Measurements from ENCODE around the gene CELF2. TPM values are rescaled to one million over a fixed set of nuclear protein-coding genes. Genes with fewer than 3 reads are reported as not detected.

CELF2 gene
- total RNA-seq, 4 donors from 2014 or later, result 120 to 185 (median 154) TPM

GRCh38 chr10:11377267-11377666 lies 359.6 kb downstream of the CELF2 start:
- TF ChIP-seq, protein P1, sequence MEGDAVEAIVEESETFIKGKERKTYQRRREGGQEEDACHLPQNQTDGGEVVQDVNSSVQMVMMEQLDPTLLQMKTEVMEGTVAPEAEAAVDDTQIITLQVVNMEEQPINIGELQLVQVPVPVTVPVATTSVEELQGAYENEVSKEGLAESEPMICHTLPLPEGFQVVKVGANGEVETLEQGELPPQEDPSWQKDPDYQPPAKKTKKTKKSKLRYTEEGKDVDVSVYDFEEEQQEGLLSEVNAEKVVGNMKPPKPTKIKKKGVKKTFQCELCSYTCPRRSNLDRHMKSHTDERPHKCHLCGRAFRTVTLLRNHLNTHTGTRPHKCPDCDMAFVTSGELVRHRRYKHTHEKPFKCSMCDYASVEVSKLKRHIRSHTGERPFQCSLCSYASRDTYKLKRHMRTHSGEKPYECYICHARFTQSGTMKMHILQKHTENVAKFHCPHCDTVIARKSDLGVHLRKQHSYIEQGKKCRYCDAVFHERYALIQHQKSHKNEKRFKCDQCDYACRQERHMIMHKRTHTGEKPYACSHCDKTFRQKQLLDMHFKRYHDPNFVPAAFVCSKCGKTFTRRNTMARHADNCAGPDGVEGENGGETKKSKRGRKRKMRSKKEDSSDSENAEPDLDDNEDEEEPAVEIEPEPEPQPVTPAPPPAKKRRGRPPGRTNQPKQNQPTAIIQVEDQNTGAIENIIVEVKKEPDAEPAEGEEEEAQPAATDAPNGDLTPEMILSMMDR (IDR thresholded peaks at IDR 0.05; ENCODE audit: low read depth), result no peak

DNA sequence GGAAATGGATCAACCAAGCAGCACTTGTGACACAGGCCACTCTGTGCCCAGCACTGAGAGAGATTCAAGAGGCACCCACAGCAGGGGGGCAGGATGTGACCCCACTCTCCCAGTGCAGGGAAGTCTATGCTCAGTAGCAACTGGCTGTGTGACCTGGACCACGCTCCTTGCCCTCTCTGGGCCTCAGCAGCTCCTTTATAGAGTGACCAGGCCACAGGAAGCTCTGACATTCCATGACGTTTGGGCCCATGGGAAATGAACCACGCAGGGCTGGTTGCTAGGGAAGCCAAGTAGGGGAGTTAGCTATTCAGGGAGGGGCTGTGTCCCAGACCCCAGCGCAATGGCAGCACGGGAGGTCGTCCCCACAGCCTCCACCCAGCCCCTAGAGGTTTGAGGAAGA lies 361.2 kb downstream of the CELF2 start:
- TF ChIP-seq, protein P1 (IDR thresholded peaks at IDR 0.05; ENCODE audit: low read depth), result no peak

- TF ChIP-seq, protein P1 (IDR thresholded peaks at IDR 0.05; ENCODE audit: low read depth), result no peak
These were observed 362.1 kb downstream of the CELF2 start for GRCh38 chr10:11379771-11380170.

GRCh38 chr10:11381023-11381422 lies 363.4 kb downstream of the CELF2 start:
- TF ChIP-seq, protein P1 (IDR thresholded peaks at IDR 0.05; ENCODE audit: low read depth), result no peak

DNA sequence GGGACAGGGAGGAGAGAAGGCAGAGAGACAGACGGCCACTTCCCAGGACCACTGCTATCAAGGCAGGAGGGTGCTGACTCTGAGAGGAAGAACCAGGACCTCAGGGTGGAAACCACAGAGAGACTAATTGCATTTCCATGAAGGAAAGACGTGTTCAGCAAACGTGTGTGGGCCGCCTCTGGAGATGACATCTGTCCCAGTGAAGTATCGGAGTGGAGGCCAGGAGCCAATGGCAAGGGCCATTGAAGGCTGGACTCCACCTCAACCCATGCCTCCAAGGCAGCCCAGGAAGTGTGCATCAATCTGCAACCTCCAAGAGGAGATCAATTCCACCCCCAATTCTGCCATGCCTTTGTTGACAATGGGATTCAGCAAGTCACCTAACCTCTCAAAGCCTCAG lies 363.8 kb downstream of the CELF2 start:
- TF ChIP-seq, protein P1 (IDR thresholded peaks at IDR 0.05; ENCODE audit: low read depth), result no peak

DNA sequence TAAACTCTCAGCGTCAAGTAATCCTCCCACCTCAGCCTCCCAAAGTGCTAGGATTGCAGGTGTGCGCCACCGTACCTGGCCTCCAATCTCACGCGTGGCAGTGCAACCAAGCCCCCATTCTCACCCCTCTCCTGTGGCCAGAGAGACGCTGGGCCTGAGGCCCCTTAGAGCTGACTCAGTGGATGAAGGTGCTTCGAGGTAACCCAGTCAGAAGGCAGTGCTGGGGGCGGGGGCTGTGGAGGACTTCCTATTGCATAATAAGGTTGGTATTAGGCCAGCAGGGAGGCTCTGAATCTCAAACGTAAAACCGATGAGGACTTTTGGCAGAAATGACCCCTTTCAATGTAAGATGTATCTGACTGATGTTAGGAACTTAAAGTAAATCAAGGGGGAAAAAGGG lies 364.5 kb downstream of the CELF2 start:
- TF ChIP-seq, protein P1 (IDR thresholded peaks at IDR 0.05; ENCODE audit: low read depth), result no peak

DNA sequence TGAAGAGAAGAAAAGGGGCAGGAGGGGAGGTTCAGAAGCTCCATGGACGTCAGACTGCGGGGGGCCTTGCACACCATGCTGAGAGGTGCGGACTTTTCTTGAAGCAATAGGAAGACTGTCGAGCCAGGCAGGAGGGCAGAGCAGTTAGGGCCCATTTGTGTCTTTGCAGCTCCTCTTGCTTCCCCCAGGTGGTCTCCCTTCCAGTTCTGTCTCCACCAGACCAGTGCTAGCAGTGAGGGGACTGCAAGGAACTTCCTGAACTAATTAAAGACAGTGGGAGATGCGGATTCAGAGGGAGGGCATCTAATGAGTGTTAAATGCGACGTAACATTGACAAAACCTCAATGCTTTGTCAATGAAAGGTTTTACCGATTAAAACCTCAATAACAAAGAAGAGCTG lies 368.4 kb downstream of the CELF2 start:
- TF ChIP-seq, protein P1 (IDR thresholded peaks at IDR 0.05; ENCODE audit: low read depth), result no peak

Data from subcutaneous adipose tissue (tissue), 4 donors.